Colonic mucosa (tissue), 4 donors: ENCODE results near the gene USP46. TPM values are rescaled to one million over a fixed set of nuclear protein-coding genes. Genes with fewer than 3 reads are reported as not detected.

Source experiments
- DNase-seq: peaks from one replicate; pipeline ENCODE4 v3.0.0-alpha.2; 2020
- H3K27ac ChIP-seq: fragments of 200-600 bp; one replicate; pipeline ENCODE4 v1.8.0; 2021
- H3K27me3 ChIP-seq: fragments of 200-600 bp; one replicate; pipeline ENCODE4 v1.8.0; 2021
- H3K36me3 ChIP-seq: fragments of 200-600 bp; one replicate; pipeline ENCODE4 v1.8.0; 2021
- H3K4me1 ChIP-seq: fragments of 200-600 bp; one replicate; pipeline ENCODE4 v1.8.0; 2021; ENCODE audit warnings: mild to moderate bottlenecking
- H3K4me3 ChIP-seq: fragments of 200-600 bp; one replicate; pipeline ENCODE4 v1.8.0; 2021
- H3K9ac ChIP-seq, 2 donors: one replicate each; pipeline ENCODE4 v1.7.0; 2013; ENCODE audit warnings: control low read depth in 2 of 2, low read depth in 2 of 2, low read length in 2 of 2
- H3K9me3 ChIP-seq: fragments of 200-600 bp; one replicate; pipeline ENCODE4 v1.8.0; 2021
- intact Hi-C: fragments of 100-400 bp; cut with DNase I; formaldehyde crosslinking; loops from one replicate; pipeline ENCODE4 v1.14.1; 2022
- total RNA-seq, 2 donors: library from RNA; stranded (reverse); fragmentation: NEBNext Ultra II Directional in 1 of 2; extraction: Animal tissue kit (Norgen Biotek cat#: 25700) in 1 of 2; gene quantifications; one replicate each; pipeline ENCODE4 v1.2.1, GENCODE V29; 2021
- TF ChIP-seq, protein P1 (sequence below): fragments of 200-600 bp; IDR thresholded peaks from one replicate; pipeline ENCODE4 v1.8.0; 2022; ENCODE audit warnings: antibody characterized with exemption, mild to moderate bottlenecking
- donor health status: healthy.
- donor health status: DM: no; HTN: no; CAD: no.
- donor health status: DM: no; HTN: no; CAD: no.

The USP46 gene
- total RNA-seq, 2 donors from 2014 or later: 10.0 to 15.0 TPM

- no peaks in the 10 kb centered on the region for H3K4me1 ChIP-seq
- no peak for DNase-seq
- H3K27ac ChIP-seq: no peak overlapping the region
- no peaks in the 10 kb centered on the region for H3K27me3 ChIP-seq
- no peak overlapping the region for H3K9ac ChIP-seq
- TF ChIP-seq, protein P1, sequence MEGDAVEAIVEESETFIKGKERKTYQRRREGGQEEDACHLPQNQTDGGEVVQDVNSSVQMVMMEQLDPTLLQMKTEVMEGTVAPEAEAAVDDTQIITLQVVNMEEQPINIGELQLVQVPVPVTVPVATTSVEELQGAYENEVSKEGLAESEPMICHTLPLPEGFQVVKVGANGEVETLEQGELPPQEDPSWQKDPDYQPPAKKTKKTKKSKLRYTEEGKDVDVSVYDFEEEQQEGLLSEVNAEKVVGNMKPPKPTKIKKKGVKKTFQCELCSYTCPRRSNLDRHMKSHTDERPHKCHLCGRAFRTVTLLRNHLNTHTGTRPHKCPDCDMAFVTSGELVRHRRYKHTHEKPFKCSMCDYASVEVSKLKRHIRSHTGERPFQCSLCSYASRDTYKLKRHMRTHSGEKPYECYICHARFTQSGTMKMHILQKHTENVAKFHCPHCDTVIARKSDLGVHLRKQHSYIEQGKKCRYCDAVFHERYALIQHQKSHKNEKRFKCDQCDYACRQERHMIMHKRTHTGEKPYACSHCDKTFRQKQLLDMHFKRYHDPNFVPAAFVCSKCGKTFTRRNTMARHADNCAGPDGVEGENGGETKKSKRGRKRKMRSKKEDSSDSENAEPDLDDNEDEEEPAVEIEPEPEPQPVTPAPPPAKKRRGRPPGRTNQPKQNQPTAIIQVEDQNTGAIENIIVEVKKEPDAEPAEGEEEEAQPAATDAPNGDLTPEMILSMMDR: no peak
- no peak overlapping the region for H3K4me3 ChIP-seq
- H3K9me3 ChIP-seq: no peaks in the 10 kb centered on the region
- no peaks in the 10 kb centered on the region for H3K36me3 ChIP-seq
- intact Hi-C loops: no loop called here
Observed at GRCh38 chr4:52621567-52621966, 37.5 kb downstream of the USP46 start.

GRCh38 chr4:52619591-52619931 lies 39.5 kb downstream of the USP46 start:
- Histone ChIP-seq H3K9ac (no peak overlapping the region), H3K27ac (no peak overlapping the region), H3K9me3 (no peaks in the 10 kb centered on the region), H3K27me3 (no peaks in the 10 kb centered on the region), H3K4me1 (no peaks in the 10 kb centered on the region), H3K36me3 (no peaks in the 10 kb centered on the region), H3K4me3 (no peak overlapping the region)
- TF ChIP-seq, protein P1: no peak
- no peak for DNase-seq
- intact Hi-C loops: no loop called here

DNA sequence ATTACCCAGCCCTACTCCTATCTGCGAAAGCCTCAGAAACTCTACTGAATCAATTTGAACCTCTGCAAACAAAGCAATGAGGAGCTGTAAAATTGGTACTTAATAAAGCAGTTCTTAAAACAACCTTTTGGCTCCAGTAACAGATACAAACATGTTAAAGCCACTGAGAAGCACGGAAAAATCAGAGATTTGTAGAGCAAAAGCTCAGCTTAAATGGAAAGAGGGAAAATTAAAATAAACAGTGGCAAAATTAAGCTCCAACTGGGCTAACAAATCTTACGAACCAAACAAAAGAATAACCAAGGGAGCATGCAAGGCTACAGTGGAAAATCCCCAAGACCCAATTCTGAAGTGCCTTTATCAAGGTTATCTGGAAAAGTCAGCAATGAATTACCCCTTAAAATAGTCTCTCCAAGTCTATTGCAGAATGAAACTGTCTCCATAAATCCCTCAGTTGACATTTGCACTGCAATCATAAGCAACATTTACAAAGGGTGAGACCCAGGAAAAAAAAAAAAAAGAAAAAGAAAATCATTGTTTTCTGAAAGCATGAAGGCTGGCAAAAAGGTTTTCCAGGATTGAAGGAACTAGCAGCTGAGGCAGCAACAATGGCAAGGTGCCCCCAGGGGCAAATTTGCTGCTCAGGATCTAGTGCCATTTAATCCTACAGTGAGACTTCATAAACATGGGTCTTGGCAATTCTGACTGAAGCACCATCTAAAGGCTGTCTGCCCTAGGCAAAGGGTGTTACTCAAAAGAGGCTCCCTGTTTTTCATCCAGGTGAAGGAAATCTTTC lies 40.1 kb downstream of the USP46 start:
- Histone ChIP-seq H3K4me3 (no peak overlapping the region), H3K36me3 (no peaks in the 10 kb centered on the region), H3K9ac (no peak overlapping the region), H3K9me3 (no peaks in the 10 kb centered on the region), H3K27ac (no peak overlapping the region), H3K4me1 (no peaks in the 10 kb centered on the region), H3K27me3 (no peaks in the 10 kb centered on the region)
- intact Hi-C loops: no loop called here
- TF ChIP-seq, protein P1: no peak
- DNase-seq: no peak

DNA sequence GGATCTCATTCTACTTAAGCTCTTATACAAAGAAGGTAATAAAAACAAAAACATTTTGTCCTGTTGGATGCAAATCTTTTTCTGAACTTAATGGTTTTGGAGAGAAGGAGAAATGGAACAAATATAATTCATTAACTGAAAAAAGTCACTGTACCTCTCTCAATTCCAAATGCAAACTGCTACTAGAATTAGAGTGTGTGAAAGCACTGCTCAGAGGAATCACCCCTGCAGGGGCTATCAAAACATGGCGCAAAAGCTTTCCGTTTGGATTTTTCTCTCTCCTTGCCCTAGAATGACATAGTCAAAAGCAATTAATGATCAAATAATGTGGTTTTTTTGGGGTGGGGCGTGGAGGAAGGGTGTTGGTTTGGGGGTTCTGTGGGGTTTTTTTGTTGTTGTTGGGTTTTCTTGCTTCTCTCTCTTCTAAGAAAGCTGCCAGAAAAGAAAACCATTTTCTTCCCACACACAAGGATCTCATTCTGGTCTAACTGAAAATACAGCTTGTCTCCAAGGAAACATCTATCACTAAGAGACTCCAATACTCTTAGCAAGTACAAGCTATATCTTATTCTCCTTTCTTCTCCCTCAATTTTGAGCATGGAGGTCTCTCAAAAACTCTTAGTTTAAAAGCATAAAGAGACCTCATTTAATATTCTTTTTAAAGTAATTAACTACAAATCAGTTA lies 41.6 kb downstream of the USP46 start:
- Histone ChIP-seq H3K27ac (no peak overlapping the region), H3K4me1 (no peaks in the 10 kb centered on the region), H3K9me3 (no peaks in the 10 kb centered on the region), H3K36me3 (no peaks in the 10 kb centered on the region), H3K27me3 (no peaks in the 10 kb centered on the region), H3K4me3 (no peak overlapping the region), H3K9ac (no peak overlapping the region)
- intact Hi-C loops: no loop called here
- DNase-seq: no peak
- TF ChIP-seq, protein P1: no peak

GRCh38 chr4:52614241-52614640 lies 44.9 kb downstream of the USP46 start:
- DNase-seq: no peak
- Histone ChIP-seq H3K36me3 (no peaks in the 10 kb centered on the region), H3K4me1 (no peaks in the 10 kb centered on the region), H3K9me3 (no peaks in the 10 kb centered on the region), H3K27ac (no peak overlapping the region), H3K9ac (no peak overlapping the region), H3K27me3 (no peaks in the 10 kb centered on the region), H3K4me3 (no peak overlapping the region)
- TF ChIP-seq, protein P1: no peak
- intact Hi-C loops: no loop called here
